LNCAP (cell line): Measurements from ENCODE around the gene ADGRL1.

ENCODE experiments used
- CTCF ChIP-seq: fragments of 450-650 bp; IDR thresholded peaks from 2 replicates; pipeline ENCODE4 v1.5.1; 2017; ENCODE audit warnings: mild to moderate bottlenecking

The ADGRL1 gene

GRCh38 chr19:14162871-14163297 lies 43.1 kb downstream of the ADGRL1 start:
- TF ChIP-seq CTCF = no peak

DNA sequence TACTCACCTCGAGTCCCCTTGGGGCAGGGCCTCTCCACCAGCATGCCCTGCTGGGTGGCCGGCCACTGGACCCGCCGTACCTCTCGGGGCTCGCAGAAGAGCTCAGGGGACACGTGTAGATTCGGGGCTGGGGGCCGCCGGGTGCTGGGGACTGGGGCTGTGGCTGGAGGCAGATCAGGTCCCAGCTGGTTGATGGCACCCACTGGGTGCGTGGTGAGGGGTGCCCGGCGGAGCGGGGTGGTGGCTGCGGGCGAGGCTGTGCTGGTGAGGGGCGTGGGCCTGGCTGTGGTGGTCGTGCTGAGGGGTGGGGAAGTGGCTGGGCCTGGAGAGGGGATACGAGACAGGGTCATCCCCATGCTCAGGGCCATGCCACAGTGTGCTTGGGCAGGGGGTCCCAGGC lies 44.7 kb downstream of the ADGRL1 start:
- no peak for TF ChIP-seq CTCF

DNA sequence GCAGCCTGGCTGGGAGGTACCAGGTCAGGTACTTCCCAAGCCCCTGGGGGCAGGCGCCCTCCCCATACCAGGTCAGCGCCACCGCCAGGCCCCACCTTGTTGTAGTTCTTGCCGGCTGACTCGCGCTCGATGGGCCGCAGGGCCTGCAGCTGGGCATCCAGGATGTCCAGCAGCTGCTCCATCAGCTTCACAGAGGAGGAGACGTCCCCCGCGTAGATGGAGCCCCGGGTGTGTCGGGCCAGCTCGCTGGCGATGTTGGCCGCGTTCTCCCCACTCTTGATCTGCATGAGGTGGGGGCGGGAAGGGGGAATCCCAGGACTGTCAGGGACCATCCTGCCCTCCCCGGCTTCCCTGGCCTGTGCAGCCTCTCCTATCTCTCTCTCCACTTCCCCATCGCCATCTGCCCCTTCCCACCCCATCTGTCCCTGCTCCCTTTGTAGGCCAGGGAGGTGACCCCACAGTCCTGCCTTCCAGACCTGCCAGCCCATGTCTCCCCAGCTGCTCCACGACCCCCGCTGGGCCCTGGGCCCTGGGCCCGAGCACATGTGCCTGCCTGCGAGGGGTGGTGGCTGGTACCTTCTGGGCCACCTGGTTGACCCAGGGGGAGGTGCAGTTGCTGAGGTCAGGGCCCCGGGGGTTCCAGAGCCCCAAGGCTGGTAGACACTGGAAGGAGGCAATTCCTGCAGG lies 45.8 kb downstream of the ADGRL1 start:
- no peak for TF ChIP-seq CTCF

GRCh38 chr19:14159059-14159458 lies 46.9 kb downstream of the ADGRL1 start:
- no peak for TF ChIP-seq CTCF

DNA sequence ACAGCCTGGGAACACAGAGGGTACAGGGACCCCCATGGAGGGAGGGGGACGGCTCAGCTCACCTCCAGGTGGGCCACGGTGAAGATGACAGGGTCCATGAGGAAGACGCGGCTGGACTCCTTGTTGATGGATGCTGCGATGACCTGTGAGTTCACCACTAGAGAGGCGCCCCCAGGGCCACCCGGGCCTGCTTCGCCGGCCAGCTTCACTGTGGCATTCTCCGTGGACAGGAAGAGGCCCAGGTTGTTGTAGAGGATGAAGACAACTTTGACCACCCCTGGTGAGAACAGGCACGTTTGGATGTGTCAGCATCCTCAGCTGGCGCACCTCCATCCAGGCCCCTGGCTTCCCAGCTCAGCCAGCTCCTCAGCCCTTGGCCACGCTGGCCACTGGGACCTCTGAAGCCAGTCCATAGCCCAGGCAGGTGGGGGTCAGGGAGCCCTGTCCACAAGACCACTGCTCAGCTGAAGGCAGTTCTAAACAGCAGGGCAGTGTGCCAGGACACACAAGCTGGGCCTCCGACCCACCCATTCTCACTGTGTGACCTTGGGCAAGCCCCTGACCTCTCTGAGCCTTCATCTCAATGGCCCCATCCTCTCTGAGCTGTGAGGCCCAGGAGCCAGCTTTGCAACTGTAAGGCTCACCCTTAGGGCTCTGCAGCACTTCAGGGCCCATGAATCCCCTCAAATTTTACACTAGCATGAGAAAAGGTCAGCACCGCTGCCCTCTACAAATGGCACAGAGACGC lies 47.5 kb downstream of the ADGRL1 start:
- TF ChIP-seq CTCF = no peak

DNA sequence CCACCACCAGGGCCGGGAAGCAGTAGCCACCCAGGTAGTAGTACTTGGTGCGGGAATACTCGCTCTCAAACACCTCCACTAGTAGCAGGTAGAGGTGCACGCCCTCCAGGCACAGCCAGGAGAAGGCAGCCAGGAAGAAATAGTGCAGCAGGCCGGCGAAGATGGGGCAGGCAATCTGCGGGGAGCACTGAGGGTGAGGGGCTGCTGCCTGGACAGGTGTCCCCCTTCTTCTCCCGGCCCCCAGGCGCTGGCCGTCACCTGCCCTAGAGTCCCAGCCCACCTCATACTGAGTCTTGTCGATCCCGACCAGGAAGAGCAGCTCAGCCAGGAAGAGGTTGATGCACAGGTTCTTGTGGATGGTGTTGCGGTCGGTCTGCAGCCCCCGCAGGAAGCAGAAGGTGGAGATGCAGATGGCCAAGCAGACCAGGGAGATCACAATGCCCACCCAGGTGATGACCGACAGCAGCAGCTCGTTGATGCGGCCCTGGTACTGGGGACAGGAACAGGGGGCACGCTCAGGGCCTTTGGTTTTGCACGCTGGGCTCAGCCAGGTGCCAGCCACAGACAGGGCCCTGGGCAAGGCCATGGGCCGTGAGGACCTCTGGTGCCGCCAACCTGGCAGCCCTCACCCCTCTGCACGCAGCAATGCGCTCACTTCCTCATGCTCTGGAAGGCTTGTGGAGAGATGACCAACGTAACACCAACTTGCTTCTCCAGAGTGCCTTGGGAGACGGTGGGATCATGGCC lies 48.8 kb downstream of the ADGRL1 start:
- TF ChIP-seq CTCF = no peak

GRCh38 chr19:14156122-14156521 lies 49.8 kb downstream of the ADGRL1 start:
- TF ChIP-seq CTCF = no peak
